Ectodermal cell (in vitro differentiated cells): ENCODE results near the gene AKAP8.
"Not testable (repeated sequence)": the region's sequence is repeated elsewhere in the genome, so short reads cannot be mapped to it uniquely, and the experiment has no call there.

Source experiments
- H3K27ac ChIP-seq: 2 replicates; pipeline ENCODE4 v1.7.0; 2013; ENCODE audit warnings: mild to moderate bottlenecking, low read depth, low read length; ENCODE audit not compliant: insufficient read depth, poor library complexity, severe bottlenecking
- H3K27me3 ChIP-seq: 2 replicates; pipeline ENCODE4 v1.7.0; 2013; ENCODE audit warnings: mild to moderate bottlenecking, low read length; ENCODE audit not compliant: insufficient read depth, control insufficient read depth, poor library complexity, severe bottlenecking
- H3K36me3 ChIP-seq: one replicate; pipeline ENCODE4 v1.7.0; 2013; ENCODE audit warnings: low read length; ENCODE audit not compliant: control insufficient read depth, insufficient read depth
- H3K4me1 ChIP-seq: one replicate; pipeline ENCODE4 v1.7.0; 2013; ENCODE audit warnings: low read length; ENCODE audit not compliant: control insufficient read depth, insufficient read depth
- H3K4me3 ChIP-seq: 2 replicates; pipeline ENCODE4 v1.7.0; 2013; ENCODE audit warnings: low read depth, low read length, control low read depth; ENCODE audit not compliant: insufficient read depth
- H3K9me3 ChIP-seq: 2 replicates; pipeline ENCODE4 v1.7.0; 2013; ENCODE audit warnings: mild to moderate bottlenecking, low read length, moderate library complexity; ENCODE audit not compliant: control insufficient read depth
- WGBS, 2 experiments: methylation state at CpG; one replicate each; pipeline ENCODE4 v1.1.7; 2013; ENCODE audit warnings: missing lambda C conversion rate in 2 of 2; 5-methylcytosine and 5-hydroxymethylcytosine counted together

AKAP8 gene

DNA sequence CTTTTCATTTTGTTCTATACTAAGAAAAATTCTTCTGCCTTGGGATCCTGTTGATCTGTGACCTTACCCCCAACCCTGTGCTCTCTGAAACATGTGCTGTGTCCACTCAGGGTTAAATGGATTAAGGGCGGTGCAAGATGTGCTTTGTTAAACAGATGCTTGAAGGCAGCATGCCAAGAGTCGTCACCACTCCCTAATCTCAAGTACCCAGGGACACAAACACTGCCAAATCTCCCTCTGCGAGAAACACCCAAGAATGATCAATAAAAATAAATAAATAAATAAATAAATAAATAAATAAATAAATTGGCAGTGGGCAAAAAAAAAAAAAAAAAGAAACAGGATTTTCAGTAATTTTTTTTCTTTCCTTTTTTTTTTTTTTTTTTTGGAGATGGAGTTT lies 15.8 kb downstream of the AKAP8 start:
- H3K4me3 ChIP-seq, H3K27ac ChIP-seq, H3K4me1 ChIP-seq, H3K9me3 ChIP-seq, H3K27me3 ChIP-seq: not testable (repeated sequence)
- H3K36me3 ChIP-seq: peaks cover 56% of the 10 kb centered on the region
- WGBS, 2 experiments: 92% methylated on average over 2 of the region's 3 CpGs; no CpG with 5 or more reads in 1 of the 2 experiments

DNA sequence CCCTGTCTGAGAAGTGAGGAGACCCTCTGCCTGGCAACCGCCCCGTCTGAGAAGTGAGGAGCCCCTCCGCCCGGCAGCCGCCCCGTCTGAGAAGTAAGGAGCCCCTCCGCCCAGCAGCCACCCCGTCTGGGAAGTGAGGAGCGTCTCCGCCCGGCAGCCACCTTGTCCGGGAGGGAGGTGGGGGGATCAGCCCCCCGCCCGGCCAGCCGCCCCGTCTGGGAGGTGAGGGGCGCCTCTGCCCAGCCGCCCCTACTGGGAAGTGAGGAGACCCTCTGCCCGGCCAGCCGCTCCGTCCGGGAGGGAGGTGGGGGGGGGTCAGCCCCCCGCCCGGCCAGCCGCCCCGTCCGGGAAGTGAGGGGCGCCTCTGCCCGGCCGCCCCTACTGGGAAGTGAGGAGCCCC lies 16.5 kb downstream of the AKAP8 start:
- H3K27me3 ChIP-seq, H3K9me3 ChIP-seq, H3K4me1 ChIP-seq, H3K4me3 ChIP-seq, H3K27ac ChIP-seq: not testable (repeated sequence)
- 97 to 98% methylated on average over 17 to 23 of the region's 30 CpGs for WGBS, 2 experiments
- peaks cover 55% of the 10 kb centered on the region for H3K36me3 ChIP-seq

DNA sequence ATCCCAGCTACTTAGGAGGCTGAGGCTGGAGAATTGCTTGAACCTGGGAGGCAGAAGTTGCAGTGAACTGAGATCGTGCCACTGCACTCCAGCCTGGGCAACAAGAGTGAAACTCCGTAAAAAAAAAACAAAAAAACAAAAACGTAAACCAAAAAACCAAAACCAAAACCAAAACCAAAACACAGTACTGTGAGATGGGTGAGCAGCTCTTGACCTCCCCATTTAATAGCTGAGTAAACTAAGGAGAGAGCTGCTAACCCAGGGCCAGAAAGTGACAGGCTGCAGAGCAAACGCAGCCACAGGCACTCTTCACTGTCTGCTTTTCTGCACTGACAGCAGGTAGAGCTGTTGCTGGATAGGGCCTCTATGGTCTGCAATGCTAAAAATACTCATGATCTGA lies 19.6 kb downstream of the AKAP8 start:
- peaks cover 51% of the 10 kb centered on the region for H3K36me3 ChIP-seq

DNA sequence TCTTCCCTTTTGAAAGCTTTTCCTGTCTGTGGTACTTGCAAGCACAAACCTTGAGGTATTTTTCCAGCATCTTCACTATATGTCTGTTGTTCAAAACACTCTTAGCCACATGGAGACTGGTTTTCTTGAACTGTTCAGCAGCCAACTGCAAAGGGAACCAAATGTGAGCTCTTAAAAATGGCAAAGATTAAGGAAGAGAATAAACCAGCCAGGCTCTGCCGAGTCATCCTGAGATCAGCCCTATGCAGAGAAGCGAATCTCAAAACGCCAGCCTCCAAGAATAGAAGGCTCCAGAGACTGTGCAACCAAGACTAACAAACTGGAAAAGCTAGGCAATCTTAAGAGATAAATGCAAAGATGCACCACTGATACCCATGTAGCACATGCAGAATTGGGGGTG lies 20.7 kb downstream of the AKAP8 start:
- WGBS, 2 experiments: 93 to 98% methylated on average over 3 of the region's 3 CpGs
- H3K9me3 ChIP-seq: no peaks in the 10 kb centered on the region
- peaks cover 55% of the 10 kb centered on the region for H3K36me3 ChIP-seq
- H3K27ac ChIP-seq: no peak overlapping the region
- no peaks in the 10 kb centered on the region for H3K4me1 ChIP-seq
- H3K27me3 ChIP-seq: no peaks in the 10 kb centered on the region
- H3K4me3 ChIP-seq: no peak overlapping the region

More for the DNA sequence above, 19.6 kb downstream of the AKAP8 start:
- not testable (repeated sequence) for H3K4me3 ChIP-seq, H3K4me1 ChIP-seq, H3K9me3 ChIP-seq, H3K27ac ChIP-seq, H3K27me3 ChIP-seq
- WGBS, 2 experiments: 76 to 94% methylated on average over 4 of the region's 4 CpGs

DNA sequence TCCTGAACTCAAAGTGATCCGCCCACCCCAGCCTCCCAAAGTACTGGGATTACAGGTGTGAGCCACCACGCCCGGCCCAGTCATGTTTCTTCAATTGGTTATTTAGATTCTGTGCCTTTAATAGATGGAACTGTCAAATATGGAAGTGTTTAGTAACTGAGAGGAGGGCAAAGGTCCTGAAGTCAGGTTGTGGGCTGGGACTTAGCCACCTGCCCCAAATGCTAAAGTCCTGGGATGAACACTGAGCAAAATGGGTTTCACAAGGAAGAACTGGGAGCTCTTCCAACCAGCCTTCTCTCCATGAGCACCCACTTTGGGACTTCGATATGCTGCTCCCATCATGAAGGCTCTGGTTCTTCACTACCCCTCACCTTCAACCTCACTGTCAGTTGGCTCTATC lies 21.7 kb downstream of the AKAP8 start:
- Histone ChIP-seq H3K27me3 (no peaks in the 10 kb centered on the region), H3K4me1 (no peaks in the 10 kb centered on the region), H3K36me3 (peaks cover 59% of the 10 kb centered on the region), H3K4me3 (no peak overlapping the region), H3K9me3 (no peaks in the 10 kb centered on the region), H3K27ac (no peak overlapping the region)
- 91 to 96% methylated on average over 4 of the region's 4 CpGs for WGBS, 2 experiments

DNA sequence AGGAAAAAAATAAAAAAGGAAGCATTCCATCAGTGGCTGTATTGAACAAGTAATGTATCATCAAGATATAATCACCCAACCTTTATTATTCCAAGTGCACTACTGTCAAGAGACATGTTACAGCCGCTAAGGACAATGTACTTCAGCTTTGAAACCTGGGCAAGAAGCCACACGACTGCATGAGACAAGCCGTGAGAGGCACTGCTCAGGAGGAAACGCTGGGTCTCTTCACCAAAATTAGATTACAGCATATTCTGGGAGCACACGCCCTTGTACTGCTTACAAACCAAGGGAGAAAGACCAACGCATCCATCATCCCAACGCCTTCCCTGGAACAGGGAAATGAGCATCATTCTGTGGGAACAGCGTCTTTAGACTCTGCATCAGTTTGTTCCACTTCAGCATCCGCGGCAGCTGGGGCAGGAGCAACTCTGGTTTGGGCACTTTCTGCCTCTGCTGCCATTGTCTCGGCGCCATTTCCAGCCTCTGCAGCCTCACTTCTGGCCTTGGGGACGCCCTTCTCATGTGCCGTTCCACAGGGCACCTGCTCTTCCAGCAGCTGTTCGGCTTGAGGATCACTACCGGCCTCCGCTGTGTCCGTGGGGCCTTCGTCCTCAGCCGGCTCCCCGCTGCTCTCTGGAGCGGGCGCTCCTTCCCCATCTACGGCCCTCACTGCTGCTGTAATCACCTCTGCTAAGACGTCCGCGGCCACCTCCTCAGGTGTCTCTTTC lies 24.9 kb downstream of the AKAP8 start:
- Histone ChIP-seq H3K9me3 (no peaks in the 10 kb centered on the region), H3K27ac (no peak overlapping the region), H3K36me3 (peaks cover 36% of the 10 kb centered on the region), H3K4me3 (no peak overlapping the region), H3K27me3 (no peaks in the 10 kb centered on the region), H3K4me1 (no peaks in the 10 kb centered on the region)
- WGBS, 2 experiments: 95 to 96% methylated on average over 27 of the region's 27 CpGs

DNA sequence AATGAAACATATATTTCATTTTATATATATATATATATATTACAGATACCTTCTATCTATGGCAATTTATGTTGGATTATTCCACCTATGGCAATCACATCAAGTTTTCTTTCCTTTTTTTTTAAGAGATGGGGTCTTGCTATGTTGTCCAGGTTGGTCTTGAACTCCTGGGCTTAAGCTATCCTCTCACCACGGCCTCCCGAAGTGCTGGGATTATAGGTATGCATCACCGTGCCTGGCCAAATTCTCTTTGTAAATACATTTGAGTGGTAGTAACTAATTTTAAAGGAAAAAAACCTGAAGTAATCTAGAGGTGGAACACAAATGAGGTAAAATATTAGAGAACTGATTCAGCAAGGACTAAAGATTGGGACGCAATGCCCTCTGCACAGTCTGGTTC lies 25.7 kb downstream of the AKAP8 start:
- WGBS, 2 experiments: 70 to 72% methylated on average over 4 of the region's 4 CpGs
- peaks cover 33% of the 10 kb centered on the region for H3K36me3 ChIP-seq

DNA sequence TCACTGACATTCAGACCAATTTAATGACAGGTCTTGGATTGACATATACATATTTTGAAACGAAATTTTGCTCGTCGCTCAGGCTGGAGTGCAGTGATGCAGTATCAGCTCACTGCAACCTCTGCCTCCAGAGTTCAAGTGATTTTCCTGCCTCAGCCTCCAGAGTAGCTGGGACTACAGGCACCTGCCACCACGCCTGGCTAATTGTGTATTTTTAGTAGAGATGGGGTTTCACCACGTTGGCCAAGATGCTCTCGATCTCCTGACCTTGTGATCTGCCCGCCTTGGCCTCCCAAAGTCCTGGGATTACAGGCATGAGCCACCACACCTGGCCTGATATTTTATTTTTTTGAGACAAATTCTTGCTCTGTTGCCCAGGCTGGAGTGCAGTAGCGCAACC lies 27.1 kb downstream of the AKAP8 start:
- not testable (repeated sequence) for H3K9me3 ChIP-seq, H3K27me3 ChIP-seq, H3K4me1 ChIP-seq, H3K27ac ChIP-seq, H3K4me3 ChIP-seq
- H3K36me3 ChIP-seq: peaks cover 22% of the 10 kb centered on the region
- 93 to 94% methylated on average over 8 of the region's 8 CpGs for WGBS, 2 experiments

More for the DNA sequence above, 25.7 kb downstream of the AKAP8 start:
- Histone ChIP-seq H3K27ac (no peak overlapping the region), H3K4me3 (no peak overlapping the region), H3K27me3 (no peaks in the 10 kb centered on the region), H3K4me1 (no peaks in the 10 kb centered on the region), H3K9me3 (no peaks in the 10 kb centered on the region)

DNA sequence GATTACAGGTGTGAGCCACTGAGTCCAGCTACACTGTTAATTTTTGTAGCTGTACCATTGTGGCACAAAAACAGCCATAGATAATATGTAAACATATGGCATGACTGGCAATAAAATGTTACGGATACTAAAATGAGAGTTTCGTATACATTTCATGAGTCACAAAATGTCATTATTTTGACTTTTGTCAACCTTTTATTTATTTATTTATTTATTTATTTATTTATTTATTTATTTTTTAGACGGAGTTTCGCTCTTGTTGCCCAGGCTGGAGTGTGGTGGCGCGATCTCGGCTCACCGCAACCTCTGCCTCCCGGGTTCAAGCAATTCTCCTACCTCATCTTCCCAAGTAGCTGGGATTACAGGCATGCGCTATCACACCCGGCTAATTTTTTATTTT lies 38.3 kb downstream of the AKAP8 start:
- not testable (repeated sequence) for H3K27ac ChIP-seq, H3K27me3 ChIP-seq, H3K36me3 ChIP-seq, H3K4me3 ChIP-seq, H3K9me3 ChIP-seq, H3K4me1 ChIP-seq
- WGBS, 2 experiments: 95 to 97% methylated on average over 8 to 11 of the region's 11 CpGs

DNA sequence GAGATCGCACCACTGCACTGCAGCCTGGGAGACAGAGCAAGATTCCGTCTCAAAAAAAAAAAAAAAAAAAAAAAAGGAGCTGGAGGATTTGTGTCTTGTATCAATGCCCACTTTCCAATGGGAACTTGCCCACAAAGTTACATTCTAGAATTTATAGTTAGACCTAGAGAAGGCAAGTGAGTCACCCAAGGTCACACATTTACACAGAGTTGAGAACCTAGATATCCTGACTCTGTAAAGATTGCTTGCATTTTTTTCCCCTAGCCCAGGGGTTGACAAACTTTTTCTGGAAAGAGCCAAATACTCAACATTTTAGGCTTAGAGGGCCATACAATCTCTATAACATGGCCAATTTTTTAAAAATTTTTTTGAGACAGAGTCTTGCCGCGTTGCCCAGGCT lies 39.5 kb downstream of the AKAP8 start:
- H3K36me3 ChIP-seq: no peaks in the 10 kb centered on the region
- H3K27ac ChIP-seq: no peak overlapping the region
- no peaks in the 10 kb centered on the region for H3K9me3 ChIP-seq
- 91 to 96% methylated on average over 4 of the region's 4 CpGs for WGBS, 2 experiments
- no peaks in the 10 kb centered on the region for H3K27me3 ChIP-seq
- H3K4me1 ChIP-seq: no peaks in the 10 kb centered on the region
- no peak overlapping the region for H3K4me3 ChIP-seq

DNA sequence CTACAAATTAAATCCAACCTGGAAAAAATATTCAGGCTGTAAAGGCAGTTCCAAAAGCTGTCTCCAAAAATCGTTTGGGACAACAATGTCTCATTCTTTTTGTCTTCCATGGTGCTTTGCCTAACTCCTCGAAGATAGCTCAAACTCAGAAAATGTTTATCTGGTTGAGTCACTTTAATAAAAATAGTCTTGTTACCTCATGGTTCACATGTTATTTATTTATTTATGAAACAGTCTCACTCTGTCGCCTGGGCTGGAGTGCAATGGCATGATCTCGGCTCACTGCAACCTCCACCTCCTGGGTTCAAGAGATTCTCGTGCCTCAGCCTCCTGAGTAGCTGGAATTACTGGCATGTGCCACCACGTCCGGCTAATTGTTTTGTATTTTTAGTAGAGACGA lies 42.4 kb downstream of the AKAP8 start:
- Histone ChIP-seq H3K27me3 (no peaks in the 10 kb centered on the region), H3K36me3 (no peaks in the 10 kb centered on the region), H3K9me3 (no peaks in the 10 kb centered on the region), H3K4me1 (no peaks in the 10 kb centered on the region), H3K27ac (no peak overlapping the region), H3K4me3 (no peak overlapping the region)
- 92 to 93% methylated on average over 8 of the region's 8 CpGs for WGBS, 2 experiments
